WTC11 (cell line): ENCODE measurements around the gene NPSR1.

Source experiments
- ATF1 ChIP-seq: sonication (generic); formaldehyde crosslinking; IDR thresholded peaks from 2 replicates; pipeline ENCODE4 v1.8.1; 2023; ENCODE audit warnings: mild to moderate bottlenecking, moderate library complexity, missing genetic modification reagents
- CREB1 ChIP-seq: sonication (generic); formaldehyde crosslinking; IDR thresholded peaks from 2 replicates; pipeline ENCODE4 v1.8.0; 2023; ENCODE audit warnings: mild to moderate bottlenecking, missing genetic modification reagents
- CTCF ChIP-seq: fragments of 200-600 bp; IDR thresholded peaks from 2 replicates; pipeline ENCODE4 v1.8.0; 2022; ENCODE audit warnings: antibody characterized with exemption
- ETV6 ChIP-seq: sonication (generic); formaldehyde crosslinking; IDR thresholded peaks from 2 replicates; pipeline ENCODE4 v1.8.1; 2022; ENCODE audit warnings: mild to moderate bottlenecking, missing genetic modification reagents
- FOXJ3 ChIP-seq: sonication (generic); formaldehyde crosslinking; IDR thresholded peaks from 2 replicates; pipeline ENCODE4 v1.9.0; 2021; ENCODE audit warnings: missing genetic modification reagents, mild to moderate bottlenecking, borderline replicate concordance
- IRF2 ChIP-seq: sonication (generic); formaldehyde crosslinking; IDR thresholded peaks from 2 replicates; pipeline ENCODE4 v1.8.0; 2022; ENCODE audit warnings: low read depth, missing genetic modification reagents, borderline replicate concordance
- MLX ChIP-seq: sonication (generic); formaldehyde crosslinking; IDR thresholded peaks from 2 replicates; pipeline ENCODE4 v1.8.1; 2023; ENCODE audit warnings: mild to moderate bottlenecking, missing genetic modification reagents, moderate library complexity
- NFATC4 ChIP-seq: fragments of 250-450 bp; sonication (Bioruptor Pico); IDR thresholded peaks from 2 replicates; pipeline ENCODE4 v1.9.0; 2021; ENCODE audit warnings: mild to moderate bottlenecking
- RELA ChIP-seq: sonication (generic); formaldehyde crosslinking; IDR thresholded peaks from 2 replicates; pipeline ENCODE4 v1.8.1; 2022; ENCODE audit warnings: missing genetic modification reagents, mild to moderate bottlenecking, borderline replicate concordance
- SP1 ChIP-seq: sonication (generic); formaldehyde crosslinking; conservative IDR thresholded peaks from 2 replicates; pipeline ENCODE4 v1.8.1; 2022; ENCODE audit warnings: missing genetic modification reagents
- TCF7 ChIP-seq: sonication (generic); formaldehyde crosslinking; IDR thresholded peaks from 2 replicates; pipeline ENCODE4 v1.8.0; 2022; ENCODE audit warnings: mild to moderate bottlenecking, low read depth, missing genetic modification reagents, moderate library complexity
- TEAD4 ChIP-seq: sonication (generic); formaldehyde crosslinking; IDR thresholded peaks from 2 replicates; pipeline ENCODE4 v1.8.0; 2022; ENCODE audit warnings: mild to moderate bottlenecking, missing genetic modification reagents
- ZNF317 ChIP-seq: sonication (generic); formaldehyde crosslinking; IDR thresholded peaks from 2 replicates; pipeline ENCODE4 v1.8.1; 2023; ENCODE audit warnings: low read depth, mild to moderate bottlenecking, moderate library complexity, missing genetic modification reagents, borderline replicate concordance
- ZNF396 ChIP-seq: fragments of 250-450 bp; sonication (Bioruptor Pico); IDR thresholded peaks from 2 replicates; pipeline ENCODE4 v1.8.0; 2021; ENCODE audit warnings: mild to moderate bottlenecking, moderate library complexity, borderline replicate concordance

GRCh38 chr7:34848670-34849069, 190.7 kb downstream of the NPSR1 start:
- TF ChIP-seq CTCF (no peak), SP1 (CRISPR knock-in tag) (no peak), FOXJ3 (CRISPR knock-in tag) (no peak), ZNF396 (CRISPR knock-in tag) (no peak), IRF2 (CRISPR knock-in tag) (no peak), TEAD4 (CRISPR knock-in tag) (no peak), RELA (no peak), MLX (CRISPR knock-in tag) (no peak), CREB1 (CRISPR knock-in tag) (no peak), ZNF317 (CRISPR knock-in tag) (no peak), TCF7 (CRISPR knock-in tag) (no peak), ATF1 (CRISPR knock-in tag) (no peak), ETV6 (CRISPR knock-in tag) (no peak), NFATC4 (CRISPR knock-in tag) (no peak)
